H1 (cell line): Measurements from ENCODE around the gene CPTP. TPM values are rescaled to one million over a fixed set of nuclear protein-coding genes. Genes with fewer than 3 reads are reported as not detected.

Experiments used
- CTCF ChIA-PET: fragments of 300-600 bp; sonication (Branson Sonifier 250); formaldehyde crosslinking; loops from one replicate; lab custom pipeline; 2021; ENCODE audit not compliant: partially characterized antibody; lab: Charles Lee
- POLR2A ChIA-PET: fragments of 300-600 bp; sonication (Branson Sonifier 250); formaldehyde crosslinking; loops from one replicate; lab custom pipeline; 2021; ENCODE audit warnings: inconsistent platforms; ENCODE audit not compliant: partially characterized antibody; lab: Charles Lee
- DNase-seq, 2 experiments: peaks; one replicate each; pipeline versions ENCODE4 v3.0.0 to v3.0.0-alpha.2; 2010 to 2022; ENCODE audit warnings: low spot score in 2 of 2, low read depth in 1 of 2, mixed read lengths in 1 of 2
- FAIRE-seq: peaks from 2 replicates; lab custom pipeline; 2011; peaks lifted over from hg19 to GRCh38; lab: Jason Lieb, UNC
- H2AFZ ChIP-seq: 2 replicates; pipeline ENCODE4 v1.8.1; 2012; ENCODE audit warnings: low read length, inconsistent platforms
- H2AK5ac ChIP-seq: 2 replicates; pipeline ENCODE4 v1.6.1; 2013; ENCODE audit warnings: low read depth, low read length
- H2BK120ac ChIP-seq: replicated peaks from 2 replicates; pipeline ENCODE3; 2013; ENCODE audit warnings: low read depth, low read length, inconsistent platforms
- H2BK12ac ChIP-seq: 2 replicates; pipeline ENCODE4 v1.6.1; 2013; ENCODE audit warnings: low read depth, low read length
- H2BK15ac ChIP-seq: 2 replicates; pipeline ENCODE4 v1.6.1; 2013; ENCODE audit warnings: low read length
- H2BK20ac ChIP-seq: 2 replicates; pipeline ENCODE4 v1.6.1; 2013; ENCODE audit warnings: low read length
- H2BK5ac ChIP-seq: 2 replicates; pipeline ENCODE4 v1.6.1; 2013; ENCODE audit warnings: low read depth, low read length
- H3K14ac ChIP-seq: 2 replicates; pipeline ENCODE4 v1.6.1; 2013; ENCODE audit warnings: inconsistent platforms; ENCODE audit not compliant: insufficient read length
- H3K18ac ChIP-seq: 2 replicates; pipeline ENCODE4 v1.6.1; 2013; ENCODE audit warnings: low read length; ENCODE audit errors: extremely low read depth
- H3K23ac ChIP-seq: 2 replicates; pipeline ENCODE4 v1.6.1; 2013; ENCODE audit warnings: inconsistent platforms; ENCODE audit not compliant: insufficient read length
- H3K23me2 ChIP-seq: 2 replicates; pipeline ENCODE4 v1.6.1; 2013; ENCODE audit warnings: low read depth, low read length
- H3K27ac ChIP-seq: 2 replicates; pipeline ENCODE4 v1.6.1; 2011; ENCODE audit warnings: low read depth, low read length, inconsistent platforms
- H3K27me3 ChIP-seq, 4 experiments: replicated peaks in 1 of 4; 1 replicate in 1 of 4; 2 replicates in 3 of 4; pipeline versions ENCODE4 v1.6.1 to v1.8.1; 2011 to 2013; ENCODE audit warnings: low read length in 3 of 4, mild to moderate bottlenecking in 3 of 4, inconsistent platforms in 2 of 4, mixed read lengths in 2 of 4, moderate library complexity in 1 of 4; ENCODE audit not compliant: control insufficient read depth in 3 of 4, insufficient read depth in 3 of 4; ENCODE audit errors: extremely low read depth in 1 of 4
- H3K36me3 ChIP-seq, 4 experiments: 2 replicates each; pipeline versions ENCODE4 v1.6.1 to v1.8.1; 2011 to 2013; ENCODE audit warnings: mild to moderate bottlenecking in 4 of 4, low read length in 3 of 4, moderate library complexity in 2 of 4, control low read depth in 1 of 4, inconsistent platforms in 1 of 4; ENCODE audit not compliant: insufficient read depth in 4 of 4, control insufficient read depth in 2 of 4
- H3K4ac ChIP-seq: replicated peaks from 2 replicates; pipeline ENCODE3; 2013; ENCODE audit warnings: low read length, low read depth, mixed read lengths, inconsistent platforms; ENCODE audit not compliant: insufficient read length
- H3K4me1 ChIP-seq, 4 experiments: replicated peaks in 1 of 4; 1 replicate in 1 of 4; 2 replicates in 3 of 4; pipeline versions ENCODE4 v1.6.1 to v1.8.1; 2011 to 2013; ENCODE audit warnings: low read length in 3 of 4, inconsistent platforms in 2 of 4, mixed read lengths in 1 of 4; ENCODE audit not compliant: insufficient read depth in 4 of 4, control insufficient read depth in 3 of 4
- H3K4me2 ChIP-seq, 2 experiments: 2 replicates each; pipeline versions ENCODE4 v1.6.1 to v1.8.1; 2011 to 2013; ENCODE audit warnings: low read depth in 2 of 2, low read length in 2 of 2, control low read depth in 1 of 2, inconsistent platforms in 1 of 2, mild to moderate bottlenecking in 1 of 2; ENCODE audit not compliant: insufficient read depth in 1 of 2
- H3K4me3 ChIP-seq, 4 experiments: fragments of 200-600, 300-600 bp in 1 of 4; sonication (generic), shearing (Covaris generic), sonication (Bioruptor Twin) in 1 of 4; 2 replicates each; pipeline versions ENCODE4 v1.5.1 to v1.8.1; 2011 to 2016; ENCODE audit warnings: low read length in 4 of 4, low read depth in 3 of 4, control low read depth in 2 of 4, inconsistent platforms in 2 of 4, mild to moderate bottlenecking in 2 of 4, mixed read lengths in 1 of 4, moderate library complexity in 1 of 4; ENCODE audit not compliant: insufficient read depth in 2 of 4; ENCODE audit errors: extremely low read depth in 1 of 4
- H3K56ac ChIP-seq: replicated peaks from 2 replicates; pipeline ENCODE3; 2013; ENCODE audit warnings: low read depth, mild to moderate bottlenecking, mixed read lengths, low read length, inconsistent platforms; ENCODE audit not compliant: insufficient read length
- H3K79me1 ChIP-seq: 2 replicates; pipeline ENCODE4 v1.6.1; 2013; ENCODE audit warnings: low read depth, low read length, control low read depth
- H3K79me2 ChIP-seq, 2 experiments: 2 replicates each; pipeline versions ENCODE4 v1.6.1 to v1.8.1; 2012 to 2013; ENCODE audit warnings: low read length in 2 of 2, mild to moderate bottlenecking in 2 of 2, inconsistent platforms in 1 of 2; ENCODE audit not compliant: insufficient read depth in 2 of 2, control insufficient read depth in 1 of 2
- H3K9ac ChIP-seq, 4 experiments: replicated peaks in 1 of 4; 1 replicate in 1 of 4; 2 replicates in 3 of 4; pipeline versions ENCODE4 v1.6.1 to v1.8.1; 2011 to 2013; ENCODE audit warnings: low read depth in 3 of 4, low read length in 3 of 4, control low read depth in 2 of 4, mild to moderate bottlenecking in 2 of 4, moderate library complexity in 2 of 4, inconsistent platforms in 1 of 4; ENCODE audit errors: extremely low read depth in 1 of 4
- H3K9me3 ChIP-seq, 2 experiments: 2 replicates each; pipeline versions ENCODE4 v1.6.1 to v1.8.1; 2012 to 2013; ENCODE audit warnings: mild to moderate bottlenecking in 2 of 2, moderate library complexity in 2 of 2, control low read depth in 1 of 2, inconsistent platforms in 1 of 2, low read depth in 1 of 2, low read length in 1 of 2, mixed read lengths in 1 of 2; ENCODE audit not compliant: insufficient read depth in 2 of 2
- H4K20me1 ChIP-seq, 2 experiments: replicated peaks in 1 of 2; 2 replicates each; pipeline versions ENCODE3 to v1.8.1; 2011 to 2013; ENCODE audit warnings: inconsistent platforms in 2 of 2, low read length in 2 of 2, mild to moderate bottlenecking in 1 of 2; ENCODE audit not compliant: insufficient read depth in 2 of 2, control insufficient read depth in 1 of 2
- H4K5ac ChIP-seq: 2 replicates; pipeline ENCODE4 v1.6.1; 2013; ENCODE audit warnings: low read length, low read depth, mixed read lengths, inconsistent platforms; ENCODE audit not compliant: insufficient read length
- H4K8ac ChIP-seq: 2 replicates; pipeline ENCODE4 v1.8.0; 2013; ENCODE audit warnings: mild to moderate bottlenecking, moderate library complexity, low read length, inconsistent platforms; ENCODE audit not compliant: insufficient read depth; ENCODE audit errors: extremely low read depth
- H4K91ac ChIP-seq: replicated peaks from 2 replicates; pipeline ENCODE3; 2013; ENCODE audit warnings: low read length, mixed read lengths, inconsistent platforms; ENCODE audit not compliant: insufficient read length
- ASH2L ChIP-seq: fragments of 200-600, 300-600 bp; sonication (generic); IDR thresholded peaks from one replicate; pipeline ENCODE4 v1.7.1; 2017; ENCODE audit warnings: low read length
- ATF3 ChIP-seq: IDR thresholded peaks from 2 replicates; pipeline ENCODE4 v1.6.1; 2011; ENCODE audit warnings: low read depth, mild to moderate bottlenecking, low read length; ENCODE audit not compliant: insufficient read depth
- CBX8 ChIP-seq: fragments of 300-800, 300-1000 bp; sonication (generic); IDR thresholded peaks from 2 replicates; pipeline ENCODE4 v1.7.1; 2016; ENCODE audit warnings: low read depth, low read length, borderline replicate concordance
- CREB1 ChIP-seq: IDR thresholded peaks from 2 replicates; pipeline ENCODE4 v1.6.1; 2012; ENCODE audit warnings: inconsistent platforms
- EGR1 ChIP-seq: IDR thresholded peaks from 2 replicates; pipeline ENCODE4 v1.6.1; 2011; ENCODE audit warnings: low read depth, low read length, borderline replicate concordance
- FOSL1 ChIP-seq: IDR thresholded peaks from 2 replicates; pipeline ENCODE4 v1.6.1; 2011; ENCODE audit warnings: mild to moderate bottlenecking, low read depth, low read length, moderate library complexity; ENCODE audit not compliant: insufficient read depth
- JUN ChIP-seq: IDR thresholded peaks from 2 replicates; pipeline ENCODE4 v1.6.1; 2011; ENCODE audit warnings: low read depth, mild to moderate bottlenecking, improper control_type of control experiment, low read length
- POLR2AphosphoS5 ChIP-seq: IDR thresholded peaks from 2 replicates; pipeline ENCODE4 v1.6.1; 2011; ENCODE audit warnings: low read depth, low read length
- SIN3A ChIP-seq, 2 experiments: IDR thresholded peaks in 1 of 2; conservative IDR thresholded peaks in 1 of 2; 2 replicates each; pipeline ENCODE4 v1.6.1; 2011 to 2012; ENCODE audit warnings: low read length in 2 of 2, improper control_type of control experiment in 1 of 2, low read depth in 1 of 2, mild to moderate bottlenecking in 1 of 2
- SIRT6 ChIP-seq: IDR thresholded peaks from one replicate; pipeline ENCODE4 v1.7.1; 2012; ENCODE audit warnings: low read length, inconsistent platforms
- SIX5 ChIP-seq: IDR thresholded peaks from 2 replicates; pipeline ENCODE4 v1.6.1; 2011; ENCODE audit warnings: mild to moderate bottlenecking, low read depth, low read length
- TEAD4 ChIP-seq: IDR thresholded peaks from 2 replicates; pipeline ENCODE4 v1.6.1; 2012; ENCODE audit warnings: low read depth, low read length, inconsistent platforms, mixed read lengths
- ZNF274 ChIP-seq: IDR thresholded peaks from 2 replicates; pipeline ENCODE4 v1.7.0; 2012; ENCODE audit warnings: low read length, borderline replicate concordance; ENCODE audit errors: extremely low read depth
- WGBS, 2 experiments: shearing (Covaris generic) in 1 of 2; methylation state at CpG; one replicate each; pipeline versions ENCODE4 v1.1.6 to v1.1.7; 2013 to 2015; ENCODE audit warnings: low lambda C conversion rate in 2 of 2, mixed read lengths in 2 of 2, inconsistent platforms in 1 of 2, low coverage in 1 of 2, missing lambda C conversion rate in 1 of 2; ENCODE audit not compliant: insufficient replicate concordance in 2 of 2, insufficient coverage in 1 of 2, insufficient read length in 1 of 2; ENCODE audit errors: extremely low coverage in 1 of 2, missing lambda C conversion rate in 1 of 2; 5-methylcytosine and 5-hydroxymethylcytosine counted together
- polyA plus RNA-seq, 7 experiments: library from polyadenylated mRNA; depleted of rRNA in 3 of 7; stranded (reverse) in 5 of 7; unstranded in 2 of 7; fragments of >200 nt in 5 of 7; fragments of 200-250 nt in 2 of 7; gene quantifications; 1 replicate in 5 of 7; 2 replicates in 1 of 7; 4 replicates in 1 of 7; pipeline versions ENCODE4 v1.2.1 to v1.2.3, GENCODE V29; 2011 to 2013; ENCODE audit warnings: missing spikeins in 2 of 7, mixed read lengths in 2 of 7
- total RNA-seq: library from RNA; stranded (reverse); fragmentation: NEBNext Ultra II Directional; extraction: Animal tissue kit (Norgen Biotek cat#: 25700); gene quantifications from 2 replicates; pipeline ENCODE4 v1.2.1, GENCODE V29; 2021

The CPTP gene
- total and polyA plus RNA-seq, 2 of the 8 experiments (the other 6 are each of a cell fraction or from before 2014, with no cell fraction given): 8.1 to 10.6 TPM

- H3K36me3 ChIP-seq: peaks cover 0 to 10% (median 6%) of the 10 kb centered on the region in 4 experiments; a peak in 5 of 8 replicates
- no peak for TF ChIP-seq JUN
- TF ChIP-seq EGR1: no peak
- TF ChIP-seq TEAD4: no peak
- TF ChIP-seq ATF3: no peak
- TF ChIP-seq CREB1: no peak
- TF ChIP-seq FOSL1: no peak
- TF ChIP-seq ASH2L: no peak
- TF ChIP-seq POLR2AphosphoS5: no peak
- no peak for TF ChIP-seq CBX8
- no peak for TF ChIP-seq SIRT6
- no peak for TF ChIP-seq SIN3A (conservative IDR thresholded peaks at IDR 0.05 in 1 of 2, IDR thresholded peaks at IDR 0.05 in 1 of 2; ENCODE audit: low read depth in 1 of 2, low read length in 2 of 2)
- no peak for TF ChIP-seq SIX5
- TF ChIP-seq ZNF274: no peak
Observed at GRCh38 chr1:1345860-1346500, 21.4 kb downstream of the CPTP start.

More at GRCh38 chr1:1345860-1346500, 21.4 kb downstream of the CPTP start:
- Histone ChIP-seq H2BK20ac (no peak overlapping the region), H4K91ac (no peak overlapping the region), H3K9ac (no peak overlapping the region), H2BK15ac (no peak overlapping the region), H3K23ac (no peak overlapping the region), H3K79me2 (peaks cover 0 to 28% of the 10 kb centered on the region in 2 experiments; a peak in 3 of 4 replicates), H3K4me1 (peaks cover 0 to 16% (median 9%) of the 10 kb centered on the region in 4 experiments; a peak in 5 of 7 replicates), H3K56ac (no peak overlapping the region), H3K27ac (no peak overlapping the region), H3K79me1 (peaks cover 21% of the 10 kb centered on the region), H4K8ac (peak overlapping the region; percentile 16), H2AFZ (no peak overlapping the region), H3K18ac (no peak overlapping the region), H3K14ac (no peak overlapping the region), H2BK120ac (no peak overlapping the region), H3K4ac (no peak overlapping the region), H3K9me3 (peaks cover 0 to 1% of the 10 kb centered on the region in 2 experiments; a peak in 1 of 4 replicates), H3K27me3 (no peaks in the 10 kb centered on the region), H4K20me1 (peaks cover 16 to 40% of the 10 kb centered on the region in 2 experiments), H4K5ac (no peak overlapping the region), H2BK5ac (no peak overlapping the region), H2AK5ac (no peak overlapping the region), H3K4me3 (no peak overlapping the region), H2BK12ac (no peak overlapping the region), H3K4me2 (no peak overlapping the region), H3K23me2 (peaks cover 12% of the 10 kb centered on the region; the same call in 1 of the 2 replicates)
- FAIRE-seq (no peak), DNase-seq (no peak)
- 92% methylated on average over 12 of the region's 12 CpGs; no CpG with 5 or more reads in 1 of the 2 experiments for WGBS, 2 experiments
- CTCF ChIA-PET: interaction anchor here (0.6 to 4.4 kb wide), 8 partner anchors 8 to 158 kb away, joined by 3 to 34 read pairs (median 4); no protein-coding TSS in a partner anchor
- POLR2A ChIA-PET: interaction anchor here (0.9 to 3.1 kb wide), 11 partner anchors 8 to 118 kb away, joined by 3 to 12 read pairs (median 3); partner anchors contain the start of genes AURKAIP1, CCNL2 and TAS1R3
